Measurements from ENCODE around the gene OSER1.

GRCh38 chr20:44193801-44194200 lies 16.8 kb downstream of the OSER1 start:
- TF ChIP-seq POLR2A (IDR thresholded peaks at IDR 0.05) (no peak), CTCF (IDR thresholded peaks at IDR 0.05) (no peak)

Measured in vagina (tissue), 2 donors.